UCSD-AML1 (cell line): ENCODE results near the gene EMC8.
"Not testable (repeated sequence)": the region's sequence is repeated elsewhere in the genome, so short reads cannot be mapped to it uniquely, and the experiment has no call there.

Experiments used
- DNase-seq: peaks from one replicate; lab custom pipeline; 2025; ENCODE audit not compliant: unreplicated experiment; lab: John Stamatoyannopoulos, UW

Gene EMC8

DNA sequence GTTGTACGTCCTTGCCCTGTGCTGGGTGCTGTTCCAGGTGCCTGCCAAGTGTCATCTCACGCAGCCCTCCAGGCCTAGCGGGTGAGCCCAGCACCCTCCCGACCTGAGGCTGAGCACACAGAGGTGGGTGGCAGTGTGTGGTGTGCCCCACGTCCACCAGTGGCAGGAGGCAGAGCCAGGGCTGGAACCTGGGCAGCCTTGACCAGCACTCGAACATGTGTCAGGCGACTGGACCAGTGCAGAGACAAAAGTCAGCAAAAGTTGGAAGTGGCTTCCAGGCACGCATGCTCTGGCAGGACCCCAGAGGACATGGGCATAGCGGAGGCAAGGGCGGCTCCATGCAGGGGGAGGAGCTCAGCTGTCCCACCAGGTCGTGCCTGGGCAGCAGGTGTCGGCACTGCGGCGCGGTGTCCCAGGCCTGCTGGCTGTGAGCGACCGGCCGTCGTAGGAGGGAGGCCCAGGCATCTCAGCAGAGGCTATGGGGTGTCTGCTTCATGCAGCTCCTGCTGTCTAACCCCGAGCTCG, 35.9 kb upstream of the EMC8 start:
- no peak for DNase-seq

GRCh38 chr16:85834741-85835140, 35.4 kb upstream of the EMC8 start:
- no peak for DNase-seq

- no peak for DNase-seq
Observed at GRCh38 chr16:85833219-85833920, 34.0 kb upstream of the EMC8 start.

DNA sequence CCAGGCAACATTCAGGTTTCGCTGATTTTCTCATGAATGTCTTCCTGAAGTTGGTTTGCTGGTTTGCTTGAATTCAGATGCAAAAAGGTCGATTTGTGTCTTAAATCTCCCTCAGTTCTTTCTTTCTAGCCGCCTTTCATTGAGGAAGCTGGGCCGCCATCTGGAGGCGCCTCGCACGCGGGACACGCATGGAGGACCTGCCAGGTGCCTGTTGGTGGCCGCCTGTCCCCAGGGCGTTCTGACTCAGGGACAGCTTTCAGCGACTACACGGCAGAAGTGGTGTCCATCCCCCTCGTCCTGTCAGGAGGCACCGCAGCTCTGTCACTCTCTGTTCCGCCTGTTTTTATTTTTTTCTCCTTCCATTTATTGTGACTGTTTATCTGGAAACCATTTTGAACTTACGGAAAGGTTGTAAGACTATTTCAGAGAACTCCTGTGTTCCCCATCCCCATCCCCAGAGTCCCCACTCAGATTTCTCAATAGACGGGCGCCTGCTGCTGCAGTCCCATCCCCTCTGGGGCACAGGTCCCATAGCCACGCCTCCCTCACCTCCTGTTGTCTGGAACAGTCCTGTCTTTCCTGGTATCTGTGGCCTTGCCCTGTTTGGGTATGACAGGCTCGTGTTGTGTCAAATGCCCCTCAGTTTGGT, 33.4 kb upstream of the EMC8 start:
- no peak for DNase-seq

DNA sequence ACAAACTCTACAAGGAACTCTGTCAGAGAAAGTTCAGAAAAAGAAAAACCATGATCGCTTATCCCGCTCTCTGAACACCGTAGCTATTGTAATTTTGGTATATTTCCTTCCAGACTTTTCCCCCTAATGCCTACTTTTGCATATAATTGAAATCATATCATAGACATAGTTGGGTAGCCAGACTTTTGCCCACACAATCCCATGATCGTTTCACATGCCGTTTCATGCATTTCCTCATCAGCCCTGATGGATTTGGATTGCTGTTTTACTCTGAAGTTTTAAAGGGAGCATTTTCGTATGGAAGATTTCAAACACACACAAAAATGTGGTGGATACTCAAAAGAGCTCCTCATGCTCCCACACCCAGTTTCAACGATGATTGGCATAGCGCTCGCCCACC, 31.5 kb upstream of the EMC8 start:
- DNase-seq, result no peak

GRCh38 chr16:85829751-85830445, 30.6 kb upstream of the EMC8 start:
- DNase-seq, result peak; percentile 77

GRCh38 chr16:85829171-85829719, 29.9 kb upstream of the EMC8 start:
- DNase-seq, result no peak

DNA sequence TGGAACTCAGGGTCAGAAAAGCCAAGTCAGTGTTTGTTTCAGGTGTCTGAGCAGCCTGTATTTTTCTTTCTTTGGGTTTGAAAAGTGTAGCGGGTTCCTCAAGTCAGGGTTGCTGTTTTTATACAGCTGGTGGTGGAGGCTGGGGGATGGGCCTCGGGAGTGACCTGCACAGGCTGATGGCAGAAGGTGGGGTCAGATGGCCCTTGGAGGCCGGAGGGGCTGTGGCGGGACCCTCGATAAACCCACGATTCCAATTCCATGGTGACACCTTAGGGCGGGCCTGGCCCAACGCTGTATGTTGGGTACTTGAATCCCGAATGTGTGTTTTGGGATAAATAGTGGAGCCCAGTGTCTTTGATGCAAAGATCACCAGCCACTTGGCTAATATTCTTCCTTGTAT, 28.8 kb upstream of the EMC8 start:
- no peak for DNase-seq

DNA sequence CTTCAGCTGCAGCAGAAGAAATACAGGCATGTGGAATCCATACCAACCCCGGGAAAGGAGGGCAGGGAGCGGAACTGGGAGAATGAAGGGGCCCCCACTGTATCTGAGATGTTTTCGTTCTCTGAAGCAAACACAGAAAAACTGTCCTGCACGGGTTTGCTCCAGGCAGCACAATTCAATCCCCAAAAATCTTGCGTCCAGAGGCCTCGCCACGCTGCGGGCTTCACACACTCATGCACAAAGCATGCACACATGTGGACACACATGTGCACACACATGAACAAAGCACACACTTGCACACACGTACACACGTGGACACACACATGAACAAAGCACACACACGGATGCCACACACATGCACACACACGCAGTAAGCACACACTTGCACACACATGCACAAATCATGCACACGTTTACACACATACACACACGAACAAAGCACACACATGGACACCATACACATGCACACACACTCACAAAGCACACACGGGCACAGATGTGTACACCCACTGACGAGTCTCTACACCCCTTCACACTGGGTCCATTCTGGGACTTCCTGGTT, 27.4 kb upstream of the EMC8 start:
- DNase-seq, result no peak

GRCh38 chr16:85825326-85825725, 26.0 kb upstream of the EMC8 start:
- DNase-seq, result no peak

- no peak for DNase-seq
Observed at GRCh38 chr16:85824161-85825135, 25.1 kb upstream of the EMC8 start.

DNA sequence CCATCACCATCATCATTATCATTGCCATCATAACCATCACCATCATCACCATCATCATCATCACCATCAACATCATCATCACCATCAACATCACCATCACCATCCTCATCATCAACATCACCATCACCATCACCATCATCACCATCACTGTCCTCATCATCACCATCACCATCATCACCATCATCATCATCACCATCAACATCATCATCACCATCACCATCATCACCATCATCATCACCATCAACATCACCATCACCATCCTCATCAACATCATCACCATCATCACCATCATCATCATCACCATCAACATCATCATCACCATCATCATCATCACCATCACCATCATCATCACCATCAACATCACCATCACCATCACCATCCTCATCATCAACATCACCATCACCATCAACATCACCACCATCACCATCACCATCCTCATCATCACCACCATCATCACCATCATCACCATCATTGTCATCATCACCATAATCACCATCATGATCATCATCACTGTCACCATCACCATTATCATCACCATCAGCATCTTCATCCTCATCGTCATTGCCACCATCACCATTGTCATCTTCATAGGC, 24.1 kb upstream of the EMC8 start:
- DNase-seq, result no peak

GRCh38 chr16:85822145-85822544, 22.8 kb upstream of the EMC8 start:
- DNase-seq, result no peak

- peak; percentile 78 for DNase-seq
Observed at GRCh38 chr16:85821390-85822135, 22.2 kb upstream of the EMC8 start.

GRCh38 chr16:85820604-85821372, 21.4 kb upstream of the EMC8 start:
- no peak for DNase-seq

GRCh38 chr16:85819771-85820170, 20.4 kb upstream of the EMC8 start:
- DNase-seq, result no peak

- peak; percentile 80 for DNase-seq
Observed at GRCh38 chr16:85819245-85819644, 19.9 kb upstream of the EMC8 start.

- DNase-seq, result not testable (repeated sequence)
Observed at GRCh38 chr16:85817195-85817594, 17.9 kb upstream of the EMC8 start.
